Caco-2 (cell line): ENCODE data around the gene TCF12. TPM values are rescaled to one million over a fixed set of nuclear protein-coding genes. Genes with fewer than 3 reads are reported as not detected.

ENCODE experiments used
- BruUV-seq: library from RNA; stranded (reverse); fragments of 400-500 nt; replicated peaks from 2 replicates; lab custom pipeline; 2021; lab: Mats Ljungman, UMichigan
- CTCF ChIA-PET: fragments of 300-600 bp; sonication (Branson Sonifier 250); formaldehyde crosslinking; loops from one replicate; lab custom pipeline; 2022; ENCODE audit warnings: antibody characterized with exemption; lab: Charles Lee
- POLR2A ChIA-PET: fragments of 300-600 bp; sonication (Branson Sonifier 250); formaldehyde crosslinking; loops from one replicate; lab custom pipeline; 2022; ENCODE audit warnings: antibody characterized with exemption; lab: Charles Lee
- DNase-seq, 2 experiments: peaks; one replicate each; pipeline versions ENCODE4 v3.0.0 to v3.0.0-alpha.2; 2020 to 2022
- H3K27me3 ChIP-seq: replicated peaks from 2 replicates; pipeline ENCODE4 v1.6.0; 2011; ENCODE audit warnings: low read length; ENCODE audit not compliant: control insufficient read depth, insufficient read depth
- H3K36me3 ChIP-seq: 2 replicates; pipeline ENCODE4 v1.5.1; 2011; ENCODE audit warnings: low read length; ENCODE audit not compliant: control insufficient read depth, insufficient read depth
- H3K4me1 ChIP-seq: fragments of 250-450 bp; sonication (Bioruptor Pico); 2 replicates; pipeline ENCODE4 v1.5.1; 2020; ENCODE audit warnings: mild to moderate bottlenecking
- H3K4me3 ChIP-seq: 2 replicates; pipeline ENCODE4 v1.5.1; 2011; ENCODE audit warnings: low read depth, mild to moderate bottlenecking, control low read depth, low read length
- H3K9me3 ChIP-seq: fragments of 250-450 bp; sonication (Bioruptor Pico); 2 replicates; pipeline ENCODE4 v1.5.1; 2020; ENCODE audit warnings: mild to moderate bottlenecking, moderate library complexity
- H3K27ac Mint-ChIP-seq: one replicate; pipeline ENCODE4 v1.8.0; 2022; ENCODE audit warnings: mixed read lengths; ENCODE audit not compliant: unreplicated experiment
- H3K27me3 Mint-ChIP-seq: one replicate; pipeline ENCODE4 v1.8.0; 2022; ENCODE audit warnings: mixed read lengths; ENCODE audit not compliant: insufficient read depth, unreplicated experiment
- H3K36me3 Mint-ChIP-seq: one replicate; pipeline ENCODE4 v1.8.0; 2022; ENCODE audit warnings: mild to moderate bottlenecking, mixed read lengths; ENCODE audit not compliant: insufficient read depth, unreplicated experiment
- H3K4me1 Mint-ChIP-seq: one replicate; pipeline ENCODE4 v1.8.0; 2022; ENCODE audit warnings: low read depth, mixed read lengths; ENCODE audit not compliant: unreplicated experiment
- H3K4me3 Mint-ChIP-seq: one replicate; pipeline ENCODE4 v1.8.0; 2022; ENCODE audit warnings: mild to moderate bottlenecking, moderate library complexity, mixed read lengths; ENCODE audit not compliant: unreplicated experiment
- H3K9me3 Mint-ChIP-seq: one replicate; pipeline ENCODE4 v1.8.0; 2022; ENCODE audit warnings: mixed read lengths; ENCODE audit not compliant: unreplicated experiment
- intact Hi-C: fragments of 100-400 bp; cut with micrococcal nuclease; formaldehyde crosslinking; loops from one replicate; pipeline ENCODE4 v1.10.0; 2022; ENCODE audit not compliant: unreplicated experiment
- total RNA-seq: library from RNA; stranded (reverse); gene quantifications from 2 replicates; pipeline ENCODE4 v1.2.3, GENCODE V29; 2022
- TF ChIP-seq, protein P1 (sequence below), 2 experiments: fragments of 200-600 bp in 1 of 2; IDR thresholded peaks; 1 replicate in 1 of 2; 2 replicates in 1 of 2; pipeline versions ENCODE4 v1.5.1 to v1.8.0; 2011 to 2022; ENCODE audit warnings: antibody characterized with exemption in 1 of 2, control low read depth in 1 of 2, inconsistent platforms in 1 of 2, low read depth in 1 of 2, low read length in 1 of 2, mild to moderate bottlenecking in 1 of 2, moderate library complexity in 1 of 2; ENCODE audit not compliant: insufficient read depth in 1 of 2, severe bottlenecking in 1 of 2, unreplicated experiment in 1 of 2

Gene TCF12
- total RNA-seq, 1 experiment from 2014 or later, result 64.4 TPM

GRCh38 chr15:57326196-57326595 is 407.8 kb downstream of the TCF12 start:
- no peak overlapping the region for H3K4me3 Mint-ChIP-seq
- intact Hi-C loops, result no loop called here
- ChIA-PET POLR2A (no interaction called here), CTCF (no interaction called here)
- Histone ChIP-seq H3K9me3 (no peaks in the 10 kb centered on the region), H3K4me1 (peaks cover 32% of the 10 kb centered on the region), H3K4me3 (no peak overlapping the region), H3K36me3 (no peaks in the 10 kb centered on the region), H3K27me3 (no peaks in the 10 kb centered on the region)
- no peaks in the 10 kb centered on the region for H3K4me1 Mint-ChIP-seq
- BruUV-seq, result no TSS peak
- no peaks in the 10 kb centered on the region for H3K36me3 Mint-ChIP-seq
- no peaks in the 10 kb centered on the region for H3K27me3 Mint-ChIP-seq
- no peaks in the 10 kb centered on the region for H3K9me3 Mint-ChIP-seq
- TF ChIP-seq, protein P1, sequence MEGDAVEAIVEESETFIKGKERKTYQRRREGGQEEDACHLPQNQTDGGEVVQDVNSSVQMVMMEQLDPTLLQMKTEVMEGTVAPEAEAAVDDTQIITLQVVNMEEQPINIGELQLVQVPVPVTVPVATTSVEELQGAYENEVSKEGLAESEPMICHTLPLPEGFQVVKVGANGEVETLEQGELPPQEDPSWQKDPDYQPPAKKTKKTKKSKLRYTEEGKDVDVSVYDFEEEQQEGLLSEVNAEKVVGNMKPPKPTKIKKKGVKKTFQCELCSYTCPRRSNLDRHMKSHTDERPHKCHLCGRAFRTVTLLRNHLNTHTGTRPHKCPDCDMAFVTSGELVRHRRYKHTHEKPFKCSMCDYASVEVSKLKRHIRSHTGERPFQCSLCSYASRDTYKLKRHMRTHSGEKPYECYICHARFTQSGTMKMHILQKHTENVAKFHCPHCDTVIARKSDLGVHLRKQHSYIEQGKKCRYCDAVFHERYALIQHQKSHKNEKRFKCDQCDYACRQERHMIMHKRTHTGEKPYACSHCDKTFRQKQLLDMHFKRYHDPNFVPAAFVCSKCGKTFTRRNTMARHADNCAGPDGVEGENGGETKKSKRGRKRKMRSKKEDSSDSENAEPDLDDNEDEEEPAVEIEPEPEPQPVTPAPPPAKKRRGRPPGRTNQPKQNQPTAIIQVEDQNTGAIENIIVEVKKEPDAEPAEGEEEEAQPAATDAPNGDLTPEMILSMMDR (IDR thresholded peaks at IDR 0.05; ENCODE audit: insufficient read depth in 1 of 2, low read depth in 1 of 2, low read length in 1 of 2, severe bottlenecking in 1 of 2, unreplicated experiment in 1 of 2), result no peak
- no peak for DNase-seq
- H3K27ac Mint-ChIP-seq, result peak overlapping the region; percentile 37

DNA sequence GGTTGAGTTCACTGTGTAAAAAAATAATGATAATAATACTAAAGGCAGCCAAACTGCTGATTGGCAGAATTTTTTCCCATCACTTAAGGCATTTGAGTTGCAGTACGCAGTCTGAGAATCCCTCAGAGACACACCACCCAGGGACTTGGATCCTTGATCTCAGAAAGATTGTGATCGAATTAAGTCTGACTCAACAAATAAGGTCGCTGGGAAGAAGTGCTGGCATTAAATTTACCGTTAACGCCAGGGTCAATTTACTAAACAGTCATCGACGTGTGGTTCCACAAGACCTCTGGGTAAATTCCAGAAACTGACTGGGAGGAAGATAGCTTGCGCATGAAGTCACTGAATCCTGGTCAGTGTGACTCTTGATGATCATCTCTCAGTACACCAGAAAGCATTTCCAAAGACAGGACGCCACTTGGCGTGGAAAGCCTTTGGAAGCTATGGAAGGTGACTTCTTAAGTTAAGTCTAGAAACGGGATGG is 409.6 kb downstream of the TCF12 start:
- Mint-ChIP-seq H3K27me3 (no peaks in the 10 kb centered on the region), H3K36me3 (no peaks in the 10 kb centered on the region), H3K4me3 (no peak overlapping the region), H3K4me1 (no peaks in the 10 kb centered on the region), H3K9me3 (no peaks in the 10 kb centered on the region), H3K27ac (no peak overlapping the region)
- Histone ChIP-seq H3K36me3 (no peaks in the 10 kb centered on the region), H3K9me3 (no peaks in the 10 kb centered on the region), H3K4me1 (peaks cover 27% of the 10 kb centered on the region), H3K27me3 (no peaks in the 10 kb centered on the region), H3K4me3 (no peak overlapping the region)
- intact Hi-C loops, result no loop called here
- no peak for DNase-seq
- CTCF ChIA-PET, result no interaction called here
- no TSS peak for BruUV-seq
- TF ChIP-seq, protein P1 (IDR thresholded peaks at IDR 0.05; ENCODE audit: insufficient read depth in 1 of 2, low read depth in 1 of 2, low read length in 1 of 2, severe bottlenecking in 1 of 2, unreplicated experiment in 1 of 2), result no peak
- POLR2A ChIA-PET, result no interaction called here

- no peaks in the 10 kb centered on the region for H3K4me1 Mint-ChIP-seq
- intact Hi-C loops, result no loop called here
- Histone ChIP-seq H3K4me3 (no peak overlapping the region), H3K36me3 (no peaks in the 10 kb centered on the region), H3K4me1 (peaks cover 27% of the 10 kb centered on the region), H3K27me3 (no peaks in the 10 kb centered on the region), H3K9me3 (no peaks in the 10 kb centered on the region)
- BruUV-seq, result no TSS peak
- no peaks in the 10 kb centered on the region for H3K36me3 Mint-ChIP-seq
- CTCF ChIA-PET, result no interaction called here
- no peaks in the 10 kb centered on the region for H3K27me3 Mint-ChIP-seq
- POLR2A ChIA-PET, result no interaction called here
- H3K4me3 Mint-ChIP-seq, result no peak overlapping the region
- H3K27ac Mint-ChIP-seq, result no peak overlapping the region
- H3K9me3 Mint-ChIP-seq, result no peaks in the 10 kb centered on the region
- DNase-seq, result no peak
- TF ChIP-seq, protein P1 (IDR thresholded peaks at IDR 0.05; ENCODE audit: insufficient read depth in 1 of 2, low read depth in 1 of 2, low read length in 1 of 2, severe bottlenecking in 1 of 2, unreplicated experiment in 1 of 2), result no peak
These were observed 410.0 kb downstream of the TCF12 start for GRCh38 chr15:57328479-57328878.
